Neuronal stem cell (in vitro differentiated cells): ENCODE measurements around the gene CD276.

Experiments used
- DNase-seq: peaks from one replicate; pipeline ENCODE4 v3.0.0-alpha.2; 2013; ENCODE audit warnings: low spot score
- H2AFZ ChIP-seq: one replicate; pipeline ENCODE4 v1.6.1; 2013; ENCODE audit warnings: mild to moderate bottlenecking, low read length, inconsistent platforms
- H2AK5ac ChIP-seq: 2 replicates; pipeline ENCODE4 v1.6.1; 2013; ENCODE audit warnings: low read depth, mild to moderate bottlenecking, inconsistent platforms, low read length, moderate library complexity, mixed read lengths
- H2BK120ac ChIP-seq: 2 replicates; pipeline ENCODE4 v1.6.1; 2013; ENCODE audit warnings: low read depth, mild to moderate bottlenecking, inconsistent platforms, low read length, moderate library complexity, mixed read lengths
- H2BK12ac ChIP-seq: one replicate; pipeline ENCODE4 v1.6.1; 2013; ENCODE audit warnings: low read length, inconsistent platforms
- H2BK15ac ChIP-seq: 2 replicates; pipeline ENCODE4 v1.6.1; 2013; ENCODE audit warnings: mild to moderate bottlenecking, low read length, inconsistent platforms, mixed read lengths
- H2BK5ac ChIP-seq: one replicate; pipeline ENCODE4 v1.6.1; 2013; ENCODE audit warnings: inconsistent platforms, mild to moderate bottlenecking, low read length, moderate library complexity
- H3K14ac ChIP-seq: one replicate; pipeline ENCODE4 v1.6.1; 2013; ENCODE audit warnings: low read length, inconsistent platforms
- H3K18ac ChIP-seq: 2 replicates; pipeline ENCODE4 v1.6.1; 2013; ENCODE audit warnings: low read length, inconsistent platforms
- H3K23ac ChIP-seq: 2 replicates; pipeline ENCODE4 v1.6.1; 2013; ENCODE audit warnings: low read depth, mild to moderate bottlenecking, mixed read lengths, low read length, inconsistent platforms; ENCODE audit not compliant: poor library complexity
- H3K27ac ChIP-seq: replicated peaks from 3 replicates; pipeline ENCODE4 v1.5.1; 2013; ENCODE audit warnings: low read length, inconsistent platforms
- H3K27me3 ChIP-seq, 3 experiments: 2 replicates each; pipeline ENCODE4 v1.6.1; 2013; ENCODE audit warnings: low read length in 3 of 3, mild to moderate bottlenecking in 2 of 3, inconsistent platforms in 1 of 3, low read depth in 1 of 3, mixed read lengths in 1 of 3, moderate library complexity in 1 of 3; ENCODE audit not compliant: control insufficient read depth in 3 of 3, insufficient read depth in 3 of 3
- H3K36me3 ChIP-seq, 2 donors: replicated peaks in 1 of 2; 2 replicates each; pipeline ENCODE4 v1.6.1; 2013; ENCODE audit warnings: low read length in 2 of 2; ENCODE audit not compliant: control insufficient read depth in 2 of 2, insufficient read depth in 2 of 2
- H3K4ac ChIP-seq: 2 replicates; pipeline ENCODE4 v1.6.1; 2013; ENCODE audit warnings: inconsistent platforms, mild to moderate bottlenecking, low read length, moderate library complexity
- H3K4me1 ChIP-seq, 2 donors: 1 replicate in 1 of 2; 2 replicates in 1 of 2; pipeline ENCODE4 v1.6.1; 2013; ENCODE audit warnings: low read length in 2 of 2, low read depth in 1 of 2; ENCODE audit not compliant: control insufficient read depth in 2 of 2, insufficient read depth in 1 of 2
- H3K4me2 ChIP-seq: one replicate; pipeline ENCODE4 v1.6.1; 2013; ENCODE audit warnings: mild to moderate bottlenecking, low read length, inconsistent platforms; ENCODE audit not compliant: insufficient read depth, poor library complexity, severe bottlenecking
- H3K4me3 ChIP-seq, 2 donors: 2 replicates each; pipeline ENCODE4 v1.5.1; 2013; ENCODE audit warnings: low read length in 2 of 2, mild to moderate bottlenecking in 2 of 2, inconsistent platforms in 1 of 2, moderate library complexity in 1 of 2
- H3K79me1 ChIP-seq: one replicate; pipeline ENCODE4 v1.6.1; 2013; ENCODE audit warnings: low read depth, mild to moderate bottlenecking, inconsistent platforms, low read length, moderate library complexity
- H3K9ac ChIP-seq: one replicate; pipeline ENCODE4 v1.6.1; 2013; ENCODE audit warnings: mild to moderate bottlenecking, low read depth, low read length, inconsistent platforms; ENCODE audit not compliant: poor library complexity
- H3K9me3 ChIP-seq, 2 donors: replicated peaks in 1 of 2; 2 replicates each; pipeline versions ENCODE3 to v1.6.1; 2013; ENCODE audit warnings: low read length in 2 of 2, mild to moderate bottlenecking in 2 of 2, inconsistent platforms in 1 of 2, low read depth in 1 of 2, mixed read lengths in 1 of 2, moderate library complexity in 1 of 2; ENCODE audit not compliant: control insufficient read depth in 2 of 2, insufficient read depth in 1 of 2
- H4K8ac ChIP-seq: one replicate; pipeline ENCODE4 v1.6.1; 2013; ENCODE audit warnings: low read depth, mild to moderate bottlenecking, inconsistent platforms, low read length, moderate library complexity
- H4K91ac ChIP-seq: one replicate; pipeline ENCODE4 v1.6.1; 2013; ENCODE audit warnings: low read length, low read depth, mild to moderate bottlenecking, inconsistent platforms; ENCODE audit not compliant: poor library complexity
- WGBS, 2 donors: extraction: QIAGEN DNeasy Blood & Tissue Kit; methylation state at CpG; one replicate each; pipeline ENCODE4 v1.1.7; 2013; ENCODE audit warnings: missing lambda C conversion rate in 2 of 2, mixed read lengths in 1 of 2; ENCODE audit not compliant: insufficient read length in 2 of 2, insufficient replicate concordance in 1 of 2; ENCODE audit errors: extremely low coverage in 2 of 2; 5-methylcytosine and 5-hydroxymethylcytosine counted together

Gene CD276

DNA sequence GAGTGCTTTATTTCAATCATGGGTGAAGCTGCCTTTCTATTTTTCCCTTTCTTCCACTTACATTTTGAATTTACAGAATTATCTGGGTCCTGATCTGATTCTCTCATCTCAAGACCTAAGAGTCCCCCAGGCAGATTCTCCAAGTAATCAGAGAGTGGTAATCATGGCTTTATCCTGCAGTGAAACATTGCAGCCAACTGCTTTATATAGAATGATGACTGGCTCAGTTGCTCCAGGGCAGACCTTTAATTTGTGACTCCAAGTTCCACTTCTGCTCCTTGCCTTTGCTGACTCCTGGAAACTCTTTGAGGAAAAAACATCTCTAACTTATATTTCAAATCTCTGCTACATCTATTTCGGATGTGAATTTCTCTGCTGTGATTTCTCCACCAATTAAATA lies 25.5 kb upstream of the CD276 start:
- no peaks in the 10 kb centered on the region for H3K4me1 ChIP-seq
- H3K9me3 ChIP-seq, result peaks cover 3% of the 10 kb centered on the region in 2 donors
- H3K79me1 ChIP-seq, result no peaks in the 10 kb centered on the region
- H3K4me3 ChIP-seq, result no peak overlapping the region
- H3K14ac ChIP-seq, result no peak overlapping the region
- DNase-seq, result no peak
- no peak overlapping the region for H4K8ac ChIP-seq
- H3K4ac ChIP-seq, result no peak overlapping the region
- H3K18ac ChIP-seq, result no peak overlapping the region
- no peak overlapping the region for H2BK15ac ChIP-seq
- peaks cover 0 to 7% (median 0%) of the 10 kb centered on the region in 3 experiments for H3K27me3 ChIP-seq
- no CpG with 5 or more reads among the region's 1 CpG for WGBS, 2 donors
- H2BK120ac ChIP-seq, result no peak overlapping the region
- H2BK5ac ChIP-seq, result no peak overlapping the region
- no peaks in the 10 kb centered on the region for H3K36me3 ChIP-seq
- no peak overlapping the region for H2AK5ac ChIP-seq
- H2BK12ac ChIP-seq, result no peak overlapping the region
- no peak overlapping the region for H3K27ac ChIP-seq
- no peak overlapping the region for H3K4me2 ChIP-seq
- no peak overlapping the region for H3K9ac ChIP-seq
- H3K23ac ChIP-seq, result no peak overlapping the region
- H4K91ac ChIP-seq, result no peak overlapping the region
- no peak overlapping the region for H2AFZ ChIP-seq

DNA sequence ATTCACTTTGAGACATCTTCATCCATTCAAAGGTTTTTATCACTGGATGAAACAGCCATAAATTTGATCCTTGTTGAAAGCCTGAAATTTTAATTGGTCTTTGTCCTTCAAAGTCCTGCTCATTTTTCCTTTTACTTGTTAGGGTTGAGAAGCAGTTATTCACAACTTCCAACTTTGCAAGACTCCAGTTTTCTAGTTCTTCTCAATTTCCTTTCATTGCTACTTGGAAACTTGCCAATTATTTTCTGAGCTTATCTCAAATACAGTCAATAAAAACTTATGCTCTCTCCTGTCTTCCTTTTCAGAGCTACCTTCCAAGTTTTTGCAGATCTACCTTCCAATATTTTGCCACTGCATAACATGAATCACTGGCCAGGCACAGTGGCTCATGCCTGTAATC lies 23.7 kb upstream of the CD276 start:
- Histone ChIP-seq H3K4me2 (no peak overlapping the region), H2BK120ac (no peak overlapping the region), H3K14ac (no peak overlapping the region), H3K36me3 (no peaks in the 10 kb centered on the region), H3K79me1 (no peaks in the 10 kb centered on the region), H3K9ac (no peak overlapping the region), H2BK15ac (no peak overlapping the region), H3K4me3 (no peak overlapping the region), H3K27me3 (peaks cover 0 to 5% (median 0%) of the 10 kb centered on the region in 3 experiments), H2AFZ (no peak overlapping the region), H4K91ac (no peak overlapping the region), H3K4me1 (no peaks in the 10 kb centered on the region), H3K23ac (no peak overlapping the region), H2BK5ac (no peak overlapping the region), H3K27ac (no peak overlapping the region), H3K9me3 (peaks cover 3% of the 10 kb centered on the region in 2 donors), H4K8ac (no peak overlapping the region), H3K4ac (no peak overlapping the region), H2AK5ac (no peak overlapping the region), H3K18ac (no peak overlapping the region), H2BK12ac (no peak overlapping the region)
- no peak for DNase-seq

DNA sequence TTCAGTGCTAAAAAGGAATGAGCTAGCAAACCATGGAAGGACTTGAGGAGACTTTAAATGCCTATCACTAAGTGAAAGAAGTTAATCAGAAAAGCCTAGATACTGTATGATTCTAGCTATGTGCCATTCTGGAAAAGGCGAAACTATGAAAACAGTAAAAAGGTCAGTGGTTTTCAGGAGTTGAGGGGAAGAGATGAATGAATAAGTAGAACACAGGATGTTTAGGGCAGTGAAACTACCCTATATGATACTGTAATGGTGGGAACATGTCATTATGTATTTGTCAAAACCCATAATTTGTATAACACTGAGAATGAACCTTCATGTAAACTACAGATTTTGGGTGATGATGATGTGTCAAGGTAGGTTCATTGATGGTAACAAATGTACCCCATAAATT lies 9.6 kb upstream of the CD276 start:
- Histone ChIP-seq H2AFZ (no peak overlapping the region), H2AK5ac (no peak overlapping the region), H3K9me3 (no peaks in the 10 kb centered on the region), H3K9ac (no peak overlapping the region), H3K4me3 (no peak overlapping the region), H4K91ac (no peak overlapping the region), H3K27me3 (peaks cover 0 to 14% (median 0%) of the 10 kb centered on the region in 3 experiments), H2BK15ac (no peak overlapping the region), H3K27ac (no peak overlapping the region), H3K4ac (no peak overlapping the region), H3K36me3 (no peaks in the 10 kb centered on the region), H3K79me1 (no peaks in the 10 kb centered on the region), H2BK12ac (no peak overlapping the region), H3K4me2 (no peak overlapping the region), H3K23ac (no peak overlapping the region), H3K14ac (no peak overlapping the region), H2BK120ac (no peak overlapping the region), H2BK5ac (no peak overlapping the region), H3K4me1 (no peaks in the 10 kb centered on the region), H3K18ac (no peak overlapping the region), H4K8ac (no peak overlapping the region)
- WGBS, 2 donors, result no CpG with 5 or more reads among the region's 1 CpG
- no peak for DNase-seq

DNA sequence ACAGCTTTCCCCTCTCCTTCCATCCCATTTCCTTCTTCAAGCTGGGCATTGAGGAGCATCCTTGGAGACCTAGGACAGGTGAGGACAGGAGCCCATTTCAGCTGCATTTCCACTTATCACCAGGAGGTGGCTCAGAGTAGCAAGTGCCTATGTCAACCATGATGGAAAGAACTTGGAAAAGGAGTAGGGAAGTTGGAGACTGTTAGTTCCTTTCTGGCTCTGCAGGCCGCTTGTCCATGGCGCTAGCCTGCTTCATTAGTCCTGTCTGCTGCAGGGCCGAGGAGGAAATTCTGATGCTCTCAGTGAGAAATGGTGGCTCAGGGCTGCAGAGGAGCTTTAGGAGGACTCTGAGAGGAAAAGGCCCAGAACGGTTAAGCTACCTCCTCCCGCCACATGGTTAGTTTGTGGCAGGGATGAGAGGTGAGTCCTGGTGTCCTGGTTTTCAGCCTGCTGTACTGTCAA lies 7.0 kb upstream of the CD276 start:
- H3K27ac ChIP-seq, result no peak overlapping the region
- H3K4ac ChIP-seq, result no peak overlapping the region
- no peaks in the 10 kb centered on the region for H3K9me3 ChIP-seq
- H3K4me3 ChIP-seq, result no peak overlapping the region
- no peak overlapping the region for H3K23ac ChIP-seq
- no peak overlapping the region for H2BK15ac ChIP-seq
- DNase-seq, result peak; percentile 56
- H2AFZ ChIP-seq, result peak overlapping the region; percentile 72
- no peak overlapping the region for H2BK12ac ChIP-seq
- H2BK120ac ChIP-seq, result no peak overlapping the region
- no peak overlapping the region for H2BK5ac ChIP-seq
- no peak overlapping the region for H3K4me2 ChIP-seq
- no peak overlapping the region for H3K18ac ChIP-seq
- H3K14ac ChIP-seq, result no peak overlapping the region
- no peak overlapping the region for H4K8ac ChIP-seq
- no peak overlapping the region for H3K9ac ChIP-seq
- peaks cover 0 to 23% (median 0%) of the 10 kb centered on the region in 3 experiments for H3K27me3 ChIP-seq
- H3K79me1 ChIP-seq, result no peaks in the 10 kb centered on the region
- H3K4me1 ChIP-seq, result no peaks in the 10 kb centered on the region
- no peaks in the 10 kb centered on the region for H3K36me3 ChIP-seq
- no CpG with 5 or more reads among the region's 5 CpGs for WGBS, 2 donors
- H4K91ac ChIP-seq, result no peak overlapping the region
- no peak overlapping the region for H2AK5ac ChIP-seq
